ENCODE measurements around the gene S100A1.
"Not testable (repeated sequence)": the region's sequence is repeated elsewhere in the genome, so short reads cannot be mapped to it uniquely, and the experiment has no call there.

S100A1 gene

DNA sequence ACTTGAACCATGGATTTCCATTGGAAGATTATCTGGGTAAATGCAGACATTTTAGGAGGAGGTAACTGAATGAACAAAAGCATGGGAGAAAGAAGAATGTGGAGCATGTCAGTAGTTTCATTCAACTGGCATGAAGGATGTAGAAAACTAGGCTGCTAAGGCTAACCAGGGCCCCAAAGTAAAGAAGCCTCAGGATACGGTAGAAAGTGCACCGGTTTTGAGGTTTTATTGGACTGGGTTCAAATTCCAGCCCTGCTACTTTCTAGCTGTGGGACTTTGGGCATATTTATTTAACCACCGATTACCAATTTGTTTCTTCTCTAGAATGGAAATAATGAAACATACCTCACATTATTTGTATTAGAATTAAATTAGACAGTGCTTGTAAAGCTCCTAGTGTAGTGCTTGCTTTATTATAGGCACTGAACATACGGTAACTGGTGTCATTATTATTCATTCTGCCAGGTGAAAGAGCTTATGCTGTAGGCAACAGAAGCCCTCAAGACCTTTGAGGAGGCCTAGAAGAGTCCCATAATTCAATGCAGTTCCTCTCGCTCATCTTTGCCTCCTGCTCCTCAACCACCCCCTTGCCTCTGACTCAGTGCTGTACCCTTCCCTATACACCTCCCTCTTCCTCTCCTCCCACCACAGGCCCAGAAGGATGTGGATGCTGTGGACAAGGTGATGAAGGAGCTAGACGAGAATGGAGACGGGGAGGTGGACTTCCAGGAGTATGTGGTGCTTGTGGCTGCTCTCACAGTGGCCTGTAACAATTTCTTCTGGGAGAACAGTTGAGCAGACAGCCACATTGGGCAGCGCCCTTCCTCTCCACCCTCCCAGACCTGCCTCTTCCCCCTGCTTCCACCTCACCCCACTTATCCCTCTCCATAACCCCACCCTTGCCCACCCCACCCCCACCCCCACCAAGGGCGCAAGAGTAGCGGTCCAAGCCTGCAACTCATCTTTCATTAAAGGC is 3.1 kb downstream of the S100A1 start:
- DNase-seq = no peak

GRCh38 chr1:153633161-153633753 is 5.0 kb downstream of the S100A1 start:
- no peak for DNase-seq

DNA sequence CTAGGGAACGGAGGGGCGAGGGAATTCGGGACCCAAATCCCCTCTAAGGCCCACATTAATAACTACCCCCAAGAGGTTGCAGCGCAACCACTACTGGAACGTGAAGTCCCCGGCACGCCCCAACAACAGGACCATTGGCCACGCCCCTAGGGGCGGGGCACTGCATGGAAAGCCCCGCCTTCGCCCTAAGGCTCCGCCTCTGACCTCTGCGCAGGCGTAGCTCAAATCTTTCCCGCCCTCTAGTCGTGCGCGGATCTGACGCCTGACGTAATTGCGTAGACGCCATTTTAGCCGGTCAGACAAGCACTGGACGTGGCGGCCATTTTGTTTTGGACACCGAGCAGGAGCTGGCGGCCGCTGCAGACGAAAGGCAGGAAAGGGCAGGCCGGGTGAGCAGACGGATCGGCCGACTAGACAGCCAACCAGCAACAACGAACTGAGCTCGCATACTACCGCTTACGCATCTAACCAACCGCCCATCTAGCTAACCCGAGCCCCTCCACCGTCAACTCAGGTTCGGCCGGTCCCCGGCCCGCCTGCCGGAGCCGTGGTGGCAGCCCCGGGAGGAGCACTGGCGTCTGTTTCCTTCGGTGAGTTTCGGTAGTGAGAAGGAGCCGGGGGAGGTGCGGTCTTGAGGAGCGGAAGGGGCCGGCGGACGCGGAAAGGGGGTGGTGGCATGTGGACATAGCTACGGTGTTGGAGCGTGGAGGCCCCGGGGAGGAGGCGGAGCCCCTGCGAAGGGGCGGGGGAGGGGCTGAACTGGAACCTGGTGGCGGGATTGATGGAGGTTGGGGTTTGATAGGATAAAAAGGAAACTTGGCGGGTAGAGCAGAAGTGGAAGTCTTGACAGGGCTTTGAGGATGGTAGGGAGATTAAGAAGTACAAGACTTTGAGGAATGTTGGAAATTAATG is 5.8 kb downstream of the S100A1 start, which contains the start of gene CHTOP:
CHTOP (plus strand) TSS at position 313 of the 912 bp plus-strand sequence. CDS start 2,523 bp downstream, outside the sequence.
- peak; percentile 97 for DNase-seq

DNA sequence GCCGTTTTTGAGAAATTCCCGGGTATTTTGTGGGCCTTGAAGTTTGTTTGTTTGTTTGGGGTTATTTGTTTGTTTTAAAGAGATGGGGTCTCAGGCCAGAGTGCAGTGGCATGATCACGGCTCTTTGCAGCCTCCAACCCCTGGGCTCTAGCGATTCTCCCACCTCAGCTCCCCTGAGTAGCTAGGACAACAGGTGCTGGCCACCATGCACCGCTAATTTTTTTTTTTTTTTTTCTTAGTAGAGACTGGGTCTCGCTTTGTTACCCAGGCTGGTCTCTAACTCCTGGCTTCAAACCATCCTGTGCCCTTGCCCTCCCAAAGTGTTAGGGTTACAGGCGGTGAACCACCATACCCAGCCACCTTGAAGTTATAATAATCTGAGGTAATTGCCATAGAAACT is 7.6 kb downstream of the S100A1 start:
- DNase-seq = no peak

GRCh38 chr1:153636312-153636711 is 8.1 kb downstream of the S100A1 start:
- DNase-seq = no peak

DNA sequence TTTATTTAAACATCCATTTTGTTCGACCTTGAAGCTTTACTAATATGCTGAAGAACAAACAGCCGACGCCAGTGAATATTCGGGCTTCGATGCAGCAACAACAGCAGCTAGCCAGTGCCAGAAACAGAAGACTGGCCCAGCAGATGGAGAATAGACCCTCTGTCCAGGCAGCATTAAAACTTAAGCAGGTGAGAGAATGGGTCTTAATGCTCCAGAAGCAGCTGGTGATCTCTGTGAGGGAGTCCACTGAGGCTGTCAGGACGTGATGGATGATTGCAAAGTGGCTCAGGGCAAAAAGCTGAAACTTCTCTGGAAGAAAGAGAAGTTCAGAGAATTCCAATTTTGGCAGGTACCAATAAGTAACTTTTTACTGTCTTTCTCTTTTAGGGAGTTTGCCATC is 10.0 kb downstream of the S100A1 start:
- no peak for DNase-seq

GRCh38 chr1:153639280-153639679 is 11.0 kb downstream of the S100A1 start:
- DNase-seq = no peak

GRCh38 chr1:153640213-153640612 is 12.0 kb downstream of the S100A1 start:
- DNase-seq = not testable (repeated sequence)

DNA sequence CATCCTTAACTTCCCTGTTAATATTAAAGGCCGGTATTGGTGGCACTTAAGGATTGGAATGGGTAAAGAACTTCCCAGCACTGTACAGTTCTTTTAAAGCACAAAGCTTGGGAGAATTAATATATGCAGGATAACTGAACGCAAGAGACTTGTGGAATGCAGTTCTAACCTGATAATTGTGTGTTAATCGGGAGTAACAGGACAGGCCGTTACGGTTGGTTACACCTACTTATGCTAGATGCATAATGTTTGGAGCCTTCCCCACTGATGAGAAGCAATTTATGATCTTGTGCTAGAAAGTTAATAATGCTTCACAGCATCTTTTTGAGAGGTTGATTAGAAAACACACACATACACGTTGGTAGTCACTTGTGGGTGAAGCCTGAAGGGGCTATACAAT is 12.6 kb downstream of the S100A1 start:
- DNase-seq = no peak

GRCh38 chr1:153642161-153642560 is 13.9 kb downstream of the S100A1 start:
- DNase-seq = no peak

DNA sequence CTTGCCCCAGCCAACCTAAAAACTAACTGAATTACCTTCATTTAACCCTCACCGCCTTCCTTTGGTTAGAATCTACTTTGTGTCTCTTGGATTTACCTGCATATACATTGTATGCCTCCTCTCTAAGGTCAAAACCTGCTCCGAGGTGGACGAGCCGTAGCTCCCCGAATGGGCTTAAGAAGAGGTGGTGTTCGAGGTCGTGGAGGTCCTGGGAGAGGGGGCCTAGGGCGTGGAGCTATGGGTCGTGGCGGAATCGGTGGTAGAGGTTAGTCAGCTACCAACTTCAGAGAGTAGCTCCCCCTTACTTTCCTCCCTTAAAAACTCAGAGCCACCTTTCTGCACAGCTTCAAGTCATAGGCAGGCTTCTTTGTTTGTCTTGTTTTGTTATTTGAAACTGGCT is 14.9 kb downstream of the S100A1 start:
- DNase-seq = no peak

GRCh38 chr1:153643816-153644215 is 15.6 kb downstream of the S100A1 start:
- no peak for DNase-seq

DNA sequence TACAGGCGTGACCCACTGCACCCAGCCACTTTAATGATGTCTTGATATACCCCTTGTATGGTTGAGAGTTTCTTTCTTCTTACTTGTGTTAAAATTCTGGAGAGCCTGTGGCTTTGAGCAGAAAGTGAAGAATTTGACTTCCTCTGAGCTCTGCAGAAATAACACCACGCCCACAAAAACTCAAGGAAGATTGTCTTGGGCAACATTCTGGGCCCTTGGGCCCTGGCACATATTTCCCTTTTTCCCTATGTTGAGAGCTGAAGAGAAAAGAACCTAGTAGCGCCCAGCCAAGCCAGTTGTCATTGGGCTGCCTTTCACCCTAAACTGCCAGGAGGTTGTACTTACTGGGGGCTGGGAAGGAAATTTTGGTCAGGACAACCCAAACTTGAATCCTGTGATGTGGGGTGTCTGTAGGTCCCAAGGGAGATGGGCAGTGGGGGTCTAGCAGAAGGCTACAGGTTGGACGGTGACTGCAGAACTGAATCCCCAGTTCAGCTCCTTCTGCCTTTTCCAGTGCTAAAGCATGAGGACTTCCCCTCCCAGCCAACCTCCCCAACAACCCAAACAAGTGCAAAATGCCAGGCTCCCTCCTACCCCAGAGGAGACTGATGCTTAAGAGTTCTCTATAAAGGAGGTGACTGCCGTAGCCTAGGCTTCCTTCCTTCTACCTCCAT is 18.6 kb downstream of the S100A1 start:
- no peak for DNase-seq

DNA sequence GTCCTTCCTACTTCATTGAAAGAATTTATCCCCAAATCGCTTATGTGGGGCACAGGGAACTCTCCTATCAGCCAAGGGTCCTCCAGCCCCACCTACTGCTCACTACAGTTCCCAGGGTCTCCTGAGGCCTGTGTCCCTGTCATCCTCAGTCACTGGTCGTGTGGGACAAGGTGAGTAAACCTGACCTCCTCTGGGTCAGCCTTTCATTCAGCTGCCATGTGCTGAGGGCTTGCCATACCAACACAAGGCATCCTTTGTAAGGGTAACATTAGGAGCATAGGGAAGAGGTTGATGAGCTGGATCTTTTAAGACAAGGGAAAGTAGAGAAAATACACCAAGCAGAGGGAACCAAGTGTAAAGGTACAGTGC is 19.1 kb downstream of the S100A1 start:
- no peak for DNase-seq

GRCh38 chr1:153648000-153648643 is 19.9 kb downstream of the S100A1 start:
- DNase-seq = no peak

GRCh38 chr1:153649137-153649862 is 21.1 kb downstream of the S100A1 start:
- peak; percentile 26 for DNase-seq

DNA sequence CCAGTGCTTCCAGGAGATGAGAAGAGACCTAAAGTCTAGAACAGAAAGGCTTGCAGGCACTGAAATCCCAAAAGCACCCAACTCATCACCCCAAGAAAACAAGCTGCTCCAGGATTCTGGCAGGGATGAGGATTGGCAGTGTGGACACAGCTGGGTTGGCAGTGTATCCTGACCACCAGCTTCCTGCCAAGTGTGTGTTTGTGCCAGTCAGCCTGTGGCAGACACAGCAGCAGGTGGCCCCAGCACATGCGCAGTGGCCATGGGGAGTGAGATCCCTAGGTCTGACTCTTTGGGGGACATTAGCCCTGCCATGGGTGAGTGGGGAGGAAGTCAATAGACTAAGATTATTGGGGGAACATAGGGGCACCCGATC is 21.6 kb downstream of the S100A1 start:
- DNase-seq = no peak

DNA sequence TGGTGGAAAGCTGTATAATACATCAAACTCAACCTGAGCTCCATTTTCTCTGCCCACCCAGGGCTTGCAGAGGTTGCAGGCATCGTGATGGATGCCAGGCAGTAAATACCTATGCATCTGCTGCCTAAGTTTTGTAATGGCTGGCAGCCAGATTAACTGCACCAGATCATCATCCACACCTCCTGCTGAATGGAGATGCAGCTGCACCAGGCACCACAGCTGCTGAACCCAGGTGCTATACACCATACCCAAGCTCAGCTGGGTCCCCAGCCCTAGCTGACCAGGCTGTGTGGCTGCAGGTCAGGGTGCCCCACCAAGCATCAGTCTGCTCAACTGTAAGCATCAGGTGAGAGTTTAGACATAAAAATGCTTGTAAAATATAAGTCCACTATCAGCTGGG is 23.5 kb downstream of the S100A1 start:
- no peak for DNase-seq

- no peak for DNase-seq
Measured at GRCh38 chr1:153652805-153653500, 24.7 kb downstream of the S100A1 start.

GRCh38 chr1:153655333-153655732 is 27.1 kb downstream of the S100A1 start:
- no peak for DNase-seq

Measured in CD4-positive, alpha-beta T cell treated with Interleukin-17A for 1 hour (primary cell).